ENCODE measurements around the gene PDLIM4.

The PDLIM4 gene

DNA sequence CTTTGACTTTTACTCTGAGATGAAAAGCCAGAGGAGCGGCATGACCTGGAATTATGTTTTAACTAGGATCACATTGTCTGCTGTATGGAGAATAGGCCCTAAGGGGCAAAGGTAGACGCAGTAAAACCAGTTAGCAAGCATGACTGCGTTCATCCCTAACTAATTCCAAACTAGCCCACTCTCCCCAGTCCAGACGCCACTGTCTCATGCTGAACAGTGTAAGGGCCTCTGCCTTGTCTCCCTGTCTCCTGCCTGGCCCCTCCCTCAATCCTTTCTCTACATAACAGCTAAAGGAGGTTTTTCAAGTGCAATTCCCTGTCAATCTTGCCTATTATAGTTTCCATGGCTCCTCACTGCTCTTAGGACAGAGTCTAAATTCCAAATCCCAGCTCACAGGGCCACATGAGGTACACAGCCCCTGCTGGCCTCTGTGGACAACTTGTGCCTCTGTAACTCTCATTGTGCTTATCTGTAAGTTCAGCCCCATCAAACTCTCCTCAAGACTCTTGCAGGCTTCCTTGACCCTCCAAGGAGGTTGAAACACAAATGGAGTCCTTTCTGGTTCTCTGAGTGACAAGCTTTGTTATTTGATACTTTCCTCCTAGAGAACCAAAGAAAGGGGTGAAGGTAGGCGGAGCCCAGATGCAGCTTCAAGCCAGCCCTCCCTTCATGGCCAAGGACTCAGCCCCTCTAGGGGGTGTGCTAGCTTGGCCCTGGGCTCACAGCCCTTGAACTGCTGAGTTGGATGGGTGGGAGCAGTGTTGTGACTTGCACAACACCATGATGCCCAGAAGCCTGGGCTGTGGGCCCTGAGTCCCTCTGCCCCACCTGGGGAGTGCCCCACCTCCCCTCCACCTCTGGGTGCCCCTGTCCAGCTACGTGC is 20.7 kb downstream of the PDLIM4 start:
- DNase-seq (ENCODE audit: extremely low spot score, insufficient read length, low read depth), result no peak
- no peak for FAIRE-seq

- FAIRE-seq (no peak), DNase-seq (ENCODE audit: extremely low spot score, insufficient read length, low read depth) (no peak)
These were observed 22.3 kb downstream of the PDLIM4 start for GRCh38 chr5:132279801-132280200.

GRCh38 chr5:132280371-132281240 is 23.1 kb downstream of the PDLIM4 start:
- no peak for DNase-seq (ENCODE audit: extremely low spot score, insufficient read length, low read depth)
- FAIRE-seq, result no peak

- DNase-seq (ENCODE audit: extremely low spot score, insufficient read length, low read depth) (no peak), FAIRE-seq (no peak)
These were observed 24.5 kb downstream of the PDLIM4 start for GRCh38 chr5:132281856-132282614.

- no peak for FAIRE-seq
- no peak for DNase-seq (ENCODE audit: extremely low spot score, insufficient read length, low read depth)
These were observed 26.0 kb downstream of the PDLIM4 start for GRCh38 chr5:132283423-132284043.

DNA sequence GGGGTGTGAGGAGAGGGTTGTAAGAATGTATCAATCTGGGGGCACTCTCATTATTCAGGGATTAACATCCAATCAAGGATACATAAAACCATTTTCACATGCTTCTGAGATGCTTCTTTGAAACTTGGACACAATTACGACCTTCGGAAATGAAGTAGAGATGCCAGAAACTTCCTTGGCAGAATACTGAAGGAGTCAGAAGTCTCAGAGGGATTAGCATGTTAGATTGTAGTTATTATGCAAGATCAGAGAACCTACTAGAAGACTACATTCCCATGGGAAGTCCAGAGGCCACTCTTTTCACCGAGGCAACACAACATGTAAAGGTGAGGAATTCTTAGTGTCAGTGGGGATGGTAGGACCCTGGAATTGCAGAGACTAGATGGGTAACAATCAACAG is 31.6 kb downstream of the PDLIM4 start:
- DNase-seq (ENCODE audit: extremely low spot score, insufficient read length, low read depth) (no peak), FAIRE-seq (no peak)

DNA sequence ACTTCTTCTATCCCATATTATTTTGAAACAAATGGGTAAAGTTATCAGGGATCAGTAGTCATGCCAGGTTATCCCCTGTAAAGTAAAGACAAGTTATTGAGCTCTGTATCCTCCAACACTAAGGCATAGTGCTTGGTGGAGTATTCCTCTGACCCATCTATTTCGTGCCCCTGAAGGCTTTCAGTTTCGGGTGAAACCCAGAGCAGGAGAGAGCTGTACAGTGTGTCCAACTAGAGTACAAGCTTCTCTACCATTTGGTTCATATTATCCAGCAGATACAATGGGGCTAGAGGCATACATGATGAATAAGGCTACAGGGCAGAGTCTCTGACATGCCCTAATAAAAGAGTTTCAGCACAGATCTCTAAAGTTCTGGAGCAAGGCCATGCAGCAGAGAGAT is 33.5 kb downstream of the PDLIM4 start:
- no peak for FAIRE-seq

GRCh38 chr5:132293066-132293991 is 35.8 kb downstream of the PDLIM4 start:
- peak; percentile 67 for FAIRE-seq

More for the DNA sequence above, 33.5 kb downstream of the PDLIM4 start:
- no peak for DNase-seq (ENCODE audit: extremely low spot score, insufficient read length, low read depth)

DNA sequence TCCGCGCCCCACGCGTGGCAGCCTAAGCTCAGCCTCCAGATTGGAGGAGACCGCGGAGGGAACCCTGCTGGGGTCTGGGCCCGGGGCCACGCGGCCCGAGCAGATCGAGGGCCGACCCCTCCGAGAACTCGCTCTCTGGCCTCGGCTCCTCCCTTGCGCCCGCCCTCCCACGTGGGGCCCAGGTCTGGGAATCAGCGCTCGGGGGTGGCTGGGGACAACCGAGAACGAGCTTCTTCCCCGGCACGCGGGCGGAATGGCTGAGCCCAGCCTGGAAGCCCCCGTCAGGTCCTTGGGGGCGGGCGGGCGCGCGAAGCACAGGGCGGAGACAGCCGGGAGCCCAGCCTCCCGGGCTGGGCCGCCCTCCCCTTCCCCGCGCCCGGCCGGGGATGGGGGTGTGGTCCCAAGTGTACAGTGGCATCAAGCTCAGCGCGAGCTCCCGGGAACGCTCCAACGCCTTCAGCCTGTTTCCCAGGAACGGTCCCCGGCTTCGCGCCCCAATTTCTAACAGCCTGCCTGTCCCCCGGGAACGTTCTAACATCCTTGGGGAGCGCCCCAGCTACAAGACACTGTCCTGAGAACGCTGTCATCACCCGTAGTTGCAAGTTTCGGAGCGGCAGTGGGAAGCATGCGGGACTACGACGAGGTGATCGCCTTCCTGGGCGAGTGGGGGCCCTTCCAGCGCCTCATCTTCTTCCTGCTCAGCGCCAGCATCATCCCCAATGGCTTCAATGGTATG is 36.7 kb downstream of the PDLIM4 start, which contains the start of gene SLC22A4:
TSS of gene SLC22A4 (plus strand) at position 403 of the 736 bp plus-strand sequence. CDS start at position 626, 223 bp downstream.
- DNase-seq (ENCODE audit: extremely low spot score, insufficient read length, low read depth) (peak; percentile 60), FAIRE-seq (peak; percentile 63)

More at GRCh38 chr5:132293066-132293991, 35.8 kb downstream of the PDLIM4 start:
- peak; percentile 39 for DNase-seq (ENCODE audit: extremely low spot score, insufficient read length, low read depth)

- FAIRE-seq (no peak), DNase-seq (ENCODE audit: extremely low spot score, insufficient read length, low read depth) (no peak)
These were observed 37.4 kb downstream of the PDLIM4 start for GRCh38 chr5:132294728-132295504.

DNA sequence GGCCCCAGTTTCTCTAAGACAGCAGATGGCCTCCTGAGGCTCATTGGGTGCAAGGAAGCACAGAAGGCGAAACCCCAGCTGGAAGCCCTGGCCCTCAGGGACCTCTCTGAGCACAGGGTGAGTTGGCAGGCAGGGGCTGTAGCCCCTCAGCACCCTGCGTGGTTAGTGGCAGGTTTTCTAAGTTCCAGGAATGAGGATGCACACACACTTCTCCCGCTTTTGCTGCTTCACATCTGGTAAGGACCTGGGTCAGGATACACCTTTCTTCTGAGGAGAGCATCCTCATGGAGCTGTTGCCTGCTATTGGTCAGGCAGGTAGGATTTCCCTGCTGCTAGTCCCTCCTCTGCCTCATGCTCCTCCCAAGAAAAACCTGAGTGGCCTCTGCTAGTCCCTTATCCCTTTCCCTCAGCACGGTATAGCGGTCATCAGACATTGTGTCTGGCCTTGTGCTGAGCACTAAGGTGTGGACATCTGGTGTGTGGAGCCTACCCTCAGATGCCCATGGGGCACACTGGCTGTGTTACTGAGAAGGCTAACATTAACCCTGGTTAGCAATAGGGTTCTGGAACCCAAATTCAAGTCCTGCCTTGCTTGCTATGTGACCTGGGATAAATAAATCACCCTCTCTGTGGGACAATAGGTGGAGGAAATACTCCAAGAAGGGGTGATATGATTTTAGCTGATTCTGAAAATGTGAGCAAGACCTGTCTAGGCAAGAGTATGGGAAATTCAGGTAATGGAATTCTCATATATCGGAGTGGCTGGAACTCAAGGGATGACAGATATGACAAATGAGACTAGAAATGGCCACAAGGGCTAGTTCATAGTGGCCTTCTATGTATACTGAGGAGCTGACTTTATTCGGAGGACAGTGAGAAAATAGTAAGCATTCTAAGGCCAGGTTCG is 38.3 kb downstream of the PDLIM4 start:
- FAIRE-seq (no peak), DNase-seq (ENCODE audit: extremely low spot score, insufficient read length, low read depth) (no peak)

GRCh38 chr5:132296412-132297016 is 39.0 kb downstream of the PDLIM4 start:
- DNase-seq (ENCODE audit: extremely low spot score, insufficient read length, low read depth) (no peak), FAIRE-seq (no peak)

- DNase-seq (ENCODE audit: extremely low spot score, insufficient read length, low read depth) (no peak), FAIRE-seq (no peak)
These were observed 39.9 kb downstream of the PDLIM4 start for GRCh38 chr5:132297211-132297940.

DNA sequence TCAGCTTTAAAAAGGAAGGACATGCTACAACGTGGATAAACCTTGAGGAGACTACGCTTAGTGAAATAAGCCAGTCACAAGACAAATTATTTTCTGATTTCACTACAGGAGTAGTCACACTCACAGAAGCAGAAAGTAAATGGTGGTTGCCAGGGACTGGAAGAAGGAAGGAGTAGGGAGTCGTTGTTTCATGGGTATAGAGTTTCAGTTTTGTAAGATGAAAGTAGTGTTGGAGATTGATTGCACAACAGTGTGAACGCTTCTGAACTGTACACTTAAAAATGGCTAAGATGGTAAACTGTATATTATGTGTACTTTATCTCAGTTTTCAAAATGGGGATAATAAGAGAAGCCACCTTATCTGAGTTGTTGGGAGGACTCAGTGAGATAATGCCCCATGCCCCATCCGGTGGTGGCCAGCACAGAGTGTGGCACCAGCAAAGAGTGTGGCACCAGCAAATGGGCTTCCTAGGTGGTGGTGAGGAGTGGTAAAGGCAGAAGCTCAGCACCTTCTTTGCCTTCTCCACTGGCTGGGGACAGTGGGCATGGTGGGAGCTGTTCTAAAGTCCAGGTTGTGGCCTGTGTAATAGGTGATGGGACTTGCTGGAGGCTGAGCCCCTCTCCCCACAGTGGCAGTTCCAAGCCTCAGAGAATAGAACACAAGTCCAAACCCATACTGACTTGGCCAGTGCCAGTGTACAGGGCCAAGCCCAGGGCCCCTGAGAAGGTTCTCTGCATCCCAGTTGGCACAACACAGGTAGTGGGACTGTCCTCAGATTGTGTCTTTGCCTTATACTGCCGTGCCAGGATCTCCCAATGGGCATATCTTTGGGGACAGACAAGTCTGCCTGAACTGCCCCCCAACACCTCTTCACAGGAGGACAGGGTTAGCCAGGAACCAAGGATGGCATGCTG is 41.1 kb downstream of the PDLIM4 start:
- no peak for FAIRE-seq
- DNase-seq (ENCODE audit: extremely low spot score, insufficient read length, low read depth), result no peak

Measured in GM18507 (cell line).